Amygdala (tissue), 56 donors: ENCODE data around the gene PRPF31.
A peak's percentile ranks its signal among the peaks of the same experiment; 100 is the strongest.
"Not testable (repeated sequence)": the region's sequence is repeated elsewhere in the genome, so short reads cannot be mapped to it uniquely, and the experiment has no call there.

Experiments used
- DNase-seq, 56 donors: peaks; one replicate each; lab custom pipeline; 2025; lab: John Stamatoyannopoulos, UW

PRPF31 gene

DNA sequence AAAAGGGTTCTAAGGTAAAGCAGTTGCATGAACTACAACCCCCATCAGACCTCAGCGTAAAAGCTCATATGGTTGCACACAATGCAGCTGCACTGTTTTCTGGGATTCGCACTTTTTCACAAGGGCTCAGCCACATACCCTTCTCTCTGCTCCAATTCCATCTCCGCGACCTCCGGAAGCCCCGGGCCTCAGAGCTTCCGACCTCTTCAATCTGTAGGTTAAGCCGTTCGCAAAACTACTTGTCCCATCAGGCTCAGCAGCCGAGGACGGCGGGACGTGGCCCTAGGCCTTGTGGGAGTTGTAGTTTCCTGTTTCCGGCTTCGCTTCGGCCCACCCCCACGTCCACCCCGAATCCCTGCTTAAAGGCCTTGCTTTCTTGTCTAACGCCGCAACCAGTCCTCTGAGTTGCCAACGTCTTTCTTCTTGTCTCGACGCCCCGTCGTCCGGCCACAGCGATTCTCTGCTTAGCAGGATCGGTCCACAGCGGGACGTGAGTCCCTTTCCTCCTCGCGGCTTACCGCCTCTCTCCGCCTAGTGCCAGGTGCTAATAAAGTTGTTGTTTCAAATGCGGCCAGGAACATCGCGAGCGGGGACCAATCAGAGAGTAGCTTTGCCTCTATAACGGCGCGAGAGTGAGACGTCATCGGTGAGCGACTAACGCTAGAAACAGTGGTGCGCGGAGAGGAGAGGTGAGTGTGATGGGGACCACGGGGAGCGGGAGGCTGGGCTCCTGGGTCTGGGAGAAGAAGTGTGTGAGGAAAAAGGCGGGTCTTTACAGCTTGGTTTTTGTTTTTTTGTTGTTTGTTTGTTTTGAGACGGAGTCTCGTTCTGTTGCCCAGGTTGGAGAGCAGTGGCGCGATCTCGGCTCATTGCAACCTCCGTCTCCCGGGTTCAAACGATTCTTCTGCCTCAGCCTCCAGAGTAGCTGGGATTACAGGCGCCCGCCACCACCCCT is at the start of gene PRPF31, which contains the start of gene TFPT:
TSS of gene PRPF31 (plus strand) at position 646 of the 955 bp plus-strand sequence. CDS start 2,525 bp downstream, outside the sequence.
TSS of gene TFPT (minus strand) at position 549 of the 955 bp plus-strand sequence. CDS start at position 161, 388 bp downstream.
- peak; percentile 79 to 100 (median 94) for DNase-seq

GRCh38 chr19:54069470-54069869 is 46.1 kb upstream of the PRPF31 start:
- no peak for DNase-seq

- DNase-seq, result no peak
Observed at GRCh38 chr19:54073829-54074228, 41.7 kb upstream of the PRPF31 start.

DNA sequence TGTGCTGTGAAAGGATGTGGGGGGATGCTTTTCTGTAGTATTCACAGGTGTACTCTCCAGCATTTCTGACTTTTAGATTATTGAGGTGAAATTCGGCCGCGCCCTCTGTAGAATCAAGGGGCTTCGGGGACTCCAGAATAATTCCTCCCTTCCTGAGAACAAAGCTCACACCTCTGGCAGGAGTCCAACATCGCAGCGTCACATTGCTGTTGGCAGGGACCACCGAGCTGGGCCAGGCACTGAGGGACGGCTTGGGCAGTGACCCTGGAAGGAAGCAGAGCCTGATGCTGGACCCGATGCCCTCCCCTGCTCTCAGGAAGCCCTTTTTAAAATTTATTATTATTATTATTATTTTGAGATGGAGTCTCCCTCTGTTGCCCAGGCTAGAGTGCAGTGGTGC is 40.7 kb upstream of the PRPF31 start:
- DNase-seq, result no peak

- no peak for DNase-seq
Observed at GRCh38 chr19:54077334-54077733, 38.2 kb upstream of the PRPF31 start.

DNA sequence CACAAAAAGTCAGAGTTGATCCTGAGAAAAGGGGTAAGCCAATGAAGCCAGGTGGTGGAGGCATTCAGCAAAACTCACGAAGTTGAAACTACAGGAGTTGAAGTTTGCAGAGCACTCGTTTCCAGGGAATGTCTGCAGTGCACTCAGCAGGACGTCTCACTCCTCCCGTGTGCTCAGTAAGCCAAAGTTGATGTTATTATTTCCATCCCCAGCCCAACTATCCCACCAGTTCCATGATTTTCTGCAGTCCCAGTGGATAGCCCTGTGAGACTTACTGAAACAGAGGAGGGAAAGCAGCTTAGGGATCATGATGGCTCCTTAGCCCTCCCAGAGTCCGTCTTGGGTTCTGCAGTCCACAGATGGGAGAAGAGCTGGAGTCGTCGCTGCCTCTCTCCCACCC is 34.5 kb upstream of the PRPF31 start, which contains the start of gene TARM1:
TSS of gene TARM1 (minus strand) at position 334 of the 400 bp plus-strand sequence. CDS start at position 309, 25 bp downstream.
- DNase-seq, result no peak

- no peak for DNase-seq
Observed at GRCh38 chr19:54084410-54084809, 31.1 kb upstream of the PRPF31 start.

- no peak for DNase-seq
Observed at GRCh38 chr19:54094426-54095000, 21.0 kb upstream of the PRPF31 start.

DNA sequence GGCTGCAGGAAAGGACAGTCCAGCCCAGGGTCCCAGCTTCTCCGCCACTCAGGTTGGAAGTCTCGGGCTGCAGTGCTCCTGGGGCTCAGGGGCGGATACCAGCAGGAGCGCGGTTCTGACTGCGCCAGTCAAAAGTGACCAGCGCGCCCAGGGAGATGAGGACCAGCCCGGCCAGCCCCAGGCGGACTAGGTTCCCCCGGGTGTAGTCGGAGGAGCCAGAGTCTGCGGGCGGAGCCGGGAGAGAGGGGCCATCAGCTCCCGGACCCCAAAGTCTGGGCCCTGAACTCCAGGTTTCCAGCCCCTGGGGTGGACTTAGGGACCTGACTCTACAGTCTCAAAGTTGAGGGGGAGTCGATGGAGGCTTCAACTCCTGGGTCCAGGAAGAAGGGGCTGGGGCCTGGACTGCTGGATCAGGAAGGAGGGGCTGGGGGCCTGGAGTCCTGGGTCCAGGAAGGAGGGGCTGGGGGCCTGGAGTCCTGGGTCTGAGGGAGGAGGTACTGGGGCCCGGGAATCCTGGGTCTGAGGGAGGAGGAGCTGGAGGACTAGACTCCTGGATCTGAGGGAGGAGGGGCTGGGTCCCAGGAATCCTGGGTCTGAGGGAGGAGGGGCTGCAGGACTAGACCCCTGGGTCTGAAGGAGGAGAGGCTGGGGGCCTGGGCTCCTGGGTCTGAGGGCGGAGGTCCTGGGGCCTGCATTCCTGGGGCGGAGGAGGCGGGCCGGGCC is 20.3 kb upstream of the PRPF31 start:
- DNase-seq, result no peak

DNA sequence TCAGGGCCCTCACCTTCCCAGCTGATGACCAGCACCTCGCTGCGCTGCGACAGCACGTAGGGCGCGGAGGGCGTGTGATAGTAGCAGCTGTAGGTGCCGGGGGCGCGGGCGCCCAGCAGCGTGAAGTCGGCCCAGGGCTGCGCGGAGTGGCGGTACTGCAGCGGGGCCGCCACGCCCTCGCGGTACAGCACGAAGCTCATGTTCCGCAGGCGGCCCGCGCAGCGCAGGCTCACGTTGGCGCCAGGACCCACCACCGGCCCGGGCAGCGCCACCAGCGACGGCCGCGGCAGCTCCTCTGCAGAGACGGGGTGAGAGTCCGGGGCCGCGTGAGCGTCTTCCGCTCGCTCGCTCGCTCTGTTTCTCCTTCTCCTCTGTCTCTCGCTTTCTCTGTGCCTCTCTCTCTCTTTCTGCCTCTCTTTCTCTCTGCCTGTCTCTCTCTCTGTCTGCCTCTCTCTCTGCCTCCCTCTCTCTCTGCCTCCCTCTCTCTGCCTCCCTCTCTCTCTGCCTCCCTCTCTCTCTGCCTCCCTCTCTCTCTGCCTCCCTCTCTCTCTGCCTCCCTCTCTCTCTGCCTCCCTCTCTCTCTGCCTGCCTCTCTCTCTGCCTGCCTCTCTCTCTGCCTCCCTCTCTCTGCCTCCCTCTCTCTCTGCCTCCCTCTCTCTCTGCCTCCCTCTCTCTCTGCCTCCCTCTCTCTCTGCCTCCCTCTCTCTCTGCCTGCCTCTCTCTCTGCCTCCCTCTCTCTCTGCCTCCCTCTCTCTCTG is 19.5 kb upstream of the PRPF31 start:
- DNase-seq, result peak in 4 of 56 donors; percentile 2 to 39 (median 16)

GRCh38 chr19:54096617-54097106 is 18.9 kb upstream of the PRPF31 start:
- DNase-seq, result peak in 1 of 56 donors; percentile 3

GRCh38 chr19:54099190-54099902 is 16.2 kb upstream of the PRPF31 start:
- no peak for DNase-seq

DNA sequence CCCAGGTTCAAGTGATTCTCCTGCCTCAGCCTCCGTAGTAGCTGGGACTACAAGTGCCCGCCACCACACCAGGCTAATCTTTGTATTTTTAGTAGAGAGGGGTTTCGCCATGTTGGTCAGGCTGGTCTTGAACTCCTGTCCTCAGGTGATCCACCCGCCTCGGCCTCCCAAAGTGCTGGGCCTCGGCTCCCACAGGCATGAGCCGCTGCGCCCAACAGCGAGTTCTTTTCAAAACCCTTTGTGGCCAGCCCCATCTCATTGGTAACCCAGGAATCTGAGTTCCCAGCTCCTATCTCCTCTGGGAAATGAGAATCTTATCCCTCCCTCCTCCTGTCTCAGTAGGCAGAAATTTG is 15.7 kb upstream of the PRPF31 start:
- DNase-seq, result not testable (repeated sequence)

- DNase-seq, result peak in 3 of 56 donors; percentile 8 to 22 (median 13)
Observed at GRCh38 chr19:54100561-54100960, 15.0 kb upstream of the PRPF31 start, which contains the start of gene OSCAR. Gene OSCAR (minus strand): TSS chr19:54100803. CDS start chr19:54100792, 11 bp downstream.

GRCh38 chr19:54102421-54103169 is 13.0 kb upstream of the PRPF31 start, which contains the start of gene NDUFA3:
Gene NDUFA3 (plus strand): TSS chr19:54102855. CDS start chr19:54102879, 24 bp downstream.
- DNase-seq, result peak; percentile 69 to 99 (median 95)

DNA sequence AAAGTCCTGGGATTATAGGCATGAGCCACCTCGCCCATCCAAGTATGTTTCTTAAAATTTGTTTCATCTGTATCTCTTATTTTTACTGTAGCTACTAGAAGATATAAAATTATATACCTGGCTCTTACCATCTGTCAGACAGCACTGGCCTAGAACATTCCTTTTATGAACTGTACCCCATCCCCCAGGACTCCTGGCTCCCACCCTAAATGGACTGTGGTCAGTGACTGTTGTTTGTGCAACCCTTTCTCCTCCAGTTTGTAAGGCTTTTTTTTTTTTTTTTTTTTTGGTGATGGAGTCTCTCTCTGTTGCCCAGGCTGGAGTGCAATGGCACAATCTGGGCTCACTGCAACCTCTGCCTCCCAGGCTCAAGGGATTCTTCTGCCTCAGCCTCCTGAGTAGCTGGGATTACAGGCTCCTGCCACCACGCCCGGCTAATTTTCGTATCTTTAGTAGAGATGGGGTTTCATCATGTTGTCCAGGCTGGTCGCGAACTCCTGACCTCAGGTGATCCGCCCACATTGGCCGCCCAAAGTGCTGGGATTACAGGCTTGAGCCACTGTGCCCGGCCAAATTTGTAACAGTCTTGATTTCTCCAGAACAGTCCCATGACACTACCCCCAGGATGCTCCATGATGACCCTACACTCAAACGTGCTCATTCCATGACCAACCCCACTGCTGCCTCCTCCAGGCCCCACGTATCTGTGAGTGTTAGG is 10.4 kb upstream of the PRPF31 start:
- no peak for DNase-seq

- DNase-seq, result no peak
Observed at GRCh38 chr19:54105796-54106195, 9.8 kb upstream of the PRPF31 start.

GRCh38 chr19:54106716-54107115 is 8.8 kb upstream of the PRPF31 start:
- no peak for DNase-seq
